Glomerular visceral epithelial cell (primary cell): ENCODE data around the gene NNAT.
"Not testable (repeated sequence)": the region's sequence is repeated elsewhere in the genome, so short reads cannot be mapped to it uniquely, and the experiment has no call there.

ENCODE experiments used
- DNase-seq: peaks from one replicate; pipeline ENCODE4 v3.0.0-alpha.2; 2016; ENCODE audit errors: extremely low spot score

Gene NNAT, protein sequence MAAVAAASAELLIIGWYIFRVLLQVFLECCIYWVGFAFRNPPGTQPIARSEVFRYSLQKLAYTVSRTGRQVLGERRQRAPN

DNA sequence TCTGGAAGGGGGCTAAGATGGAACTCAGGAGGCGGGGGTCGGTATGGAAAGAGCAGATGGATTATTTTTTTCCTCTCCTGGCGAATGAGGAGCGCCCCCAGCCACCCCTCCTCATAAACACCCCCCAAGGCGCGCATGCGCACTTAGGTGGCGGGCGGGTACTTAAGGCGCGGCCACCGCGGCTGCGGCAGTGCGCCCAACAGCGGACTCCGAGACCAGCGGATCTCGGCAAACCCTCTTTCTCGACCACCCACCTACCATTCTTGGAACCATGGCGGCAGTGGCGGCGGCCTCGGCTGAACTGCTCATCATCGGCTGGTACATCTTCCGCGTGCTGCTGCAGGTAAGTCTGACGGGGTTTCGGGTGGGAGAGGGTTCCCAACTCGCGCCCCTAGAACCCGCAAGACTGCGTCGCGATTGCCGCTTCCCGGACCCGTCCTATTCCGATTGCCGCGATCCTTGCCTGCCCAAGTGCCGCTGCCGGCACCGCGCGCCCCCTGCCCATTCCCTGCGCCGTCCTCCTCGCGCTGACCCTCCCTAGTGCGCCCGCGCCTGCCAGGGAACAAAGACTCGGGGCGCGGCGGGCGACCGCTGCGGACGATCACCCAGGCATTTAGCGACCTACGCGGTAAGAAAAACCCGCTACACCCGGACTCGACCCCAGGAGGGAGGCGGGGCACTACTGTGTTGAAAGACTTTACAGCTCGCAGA lies at the start of gene NNAT:
Gene NNAT, plus strand, starts transcription at position 190 of the 711 bp plus-strand sequence. Its CDS starts 82 bp downstream, at position 272.
- DNase-seq = no peak

DNA sequence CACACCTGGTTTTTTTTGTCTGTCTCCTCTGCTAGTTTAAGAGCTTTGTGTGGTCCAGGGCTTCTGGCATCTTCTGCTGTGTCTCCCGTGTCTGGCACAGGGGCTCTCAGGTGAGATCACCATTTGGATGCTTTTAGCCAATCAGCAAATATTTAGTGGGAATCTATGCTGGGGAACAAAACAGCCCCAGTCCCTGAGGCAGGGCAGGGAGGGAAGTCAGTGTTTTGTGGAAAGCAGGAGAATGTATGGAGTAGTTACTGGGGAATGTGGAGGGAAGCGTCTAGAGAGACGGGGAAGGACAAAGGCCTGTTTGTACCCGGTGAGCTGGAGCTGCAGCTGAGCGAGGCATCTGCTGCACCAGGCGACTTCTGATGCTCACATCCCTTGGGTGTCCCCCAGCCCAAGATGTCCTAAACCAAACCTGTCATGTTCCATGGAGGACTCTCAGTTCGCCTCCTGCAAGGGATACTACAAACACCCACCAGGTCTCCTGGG lies 49.3 kb upstream of the NNAT start:
- DNase-seq = no peak

DNA sequence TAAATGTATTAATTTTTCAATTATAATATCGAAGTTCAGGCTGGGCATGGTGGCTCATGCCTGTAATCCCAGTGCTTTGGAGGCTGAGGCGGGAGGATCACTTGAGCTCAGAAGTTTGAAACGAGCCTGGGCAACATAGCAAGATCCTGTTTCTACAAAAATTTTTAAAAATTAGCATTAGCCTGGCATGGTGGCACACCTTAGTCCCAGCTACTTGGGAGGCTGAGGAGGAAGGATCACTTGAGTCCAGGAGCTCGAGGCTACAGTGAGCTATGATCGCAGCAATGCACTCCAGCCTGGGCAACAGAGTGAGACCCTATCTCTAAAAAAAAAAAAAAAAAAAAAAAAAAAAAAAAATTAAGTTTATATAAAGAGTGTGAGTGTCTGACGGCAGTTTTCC lies 48.6 kb upstream of the NNAT start:
- DNase-seq = not testable (repeated sequence)

DNA sequence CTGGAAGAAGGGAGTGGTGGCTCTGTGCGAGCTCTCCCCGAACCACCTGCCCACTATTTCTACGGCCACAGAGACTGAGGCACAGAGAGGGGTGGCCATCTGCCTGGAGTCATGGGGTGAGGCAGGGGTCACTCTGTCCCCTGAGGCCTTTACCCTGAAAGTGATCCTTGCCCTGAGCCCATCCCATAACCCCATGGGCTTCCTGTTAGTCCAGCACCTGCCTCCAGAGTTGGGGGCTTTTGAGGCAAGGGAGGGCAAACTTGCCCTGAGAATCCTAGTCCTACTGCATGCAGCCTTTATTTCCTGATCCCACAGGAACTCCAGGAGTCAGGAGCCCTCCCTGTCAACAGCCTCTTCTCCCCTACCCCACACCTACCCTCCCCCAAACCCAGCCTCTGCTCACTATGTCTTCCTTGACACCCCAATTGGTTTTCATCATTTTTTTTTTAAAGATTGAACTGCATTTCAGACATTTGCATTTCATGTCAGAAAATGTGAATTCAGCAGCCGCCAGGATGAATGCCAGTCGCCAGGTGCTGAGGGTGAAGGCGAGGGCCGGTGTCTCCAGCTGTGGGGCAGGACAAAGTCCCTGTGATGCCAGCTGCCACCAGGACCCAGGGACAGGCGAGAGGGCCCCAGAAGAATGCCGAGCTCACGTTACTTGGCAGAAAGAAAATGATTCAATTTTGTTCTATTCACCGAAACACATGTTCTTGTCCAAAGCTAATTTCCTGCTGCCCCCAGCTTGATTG lies 47.6 kb upstream of the NNAT start:
- no peak for DNase-seq

DNA sequence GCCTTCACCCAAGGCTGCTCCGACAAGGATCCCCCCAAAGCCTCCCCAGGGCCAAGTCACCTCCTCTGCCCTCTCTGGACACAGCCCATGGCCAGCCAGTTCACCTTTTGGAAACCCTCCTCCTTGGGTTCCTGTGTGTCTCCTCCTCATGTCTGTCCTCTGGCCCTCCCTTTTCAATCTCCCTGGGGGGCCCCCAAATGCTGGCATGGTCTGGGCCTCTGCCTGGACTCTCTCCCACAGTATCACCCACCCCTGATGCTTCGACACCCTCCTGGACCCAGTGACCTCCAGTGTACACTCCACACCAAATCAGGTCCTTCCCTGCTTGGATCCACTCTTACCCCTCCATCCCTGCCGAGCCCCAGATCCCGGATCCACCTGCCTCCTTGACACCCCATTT lies 46.7 kb upstream of the NNAT start:
- DNase-seq = no peak

DNA sequence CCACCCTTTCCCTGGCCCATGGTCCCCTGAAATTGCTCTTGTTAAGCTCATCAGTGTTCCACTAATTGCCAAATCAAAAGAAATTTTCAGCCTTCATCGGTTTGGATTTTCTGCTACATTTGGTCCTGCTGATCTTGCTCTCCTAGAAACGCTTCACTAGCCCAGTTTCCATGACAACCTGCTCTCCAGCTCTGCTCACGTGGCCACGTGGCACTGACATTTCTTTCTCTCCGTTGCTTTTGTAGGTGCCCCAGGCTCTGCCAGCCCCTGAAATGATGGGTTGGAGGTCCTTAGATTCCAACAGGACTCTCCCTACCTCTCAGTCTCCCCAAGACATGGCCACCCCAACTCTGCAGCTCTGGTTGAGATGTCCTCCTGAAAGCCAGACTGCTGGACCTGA lies 45.8 kb upstream of the NNAT start:
- no peak for DNase-seq

DNA sequence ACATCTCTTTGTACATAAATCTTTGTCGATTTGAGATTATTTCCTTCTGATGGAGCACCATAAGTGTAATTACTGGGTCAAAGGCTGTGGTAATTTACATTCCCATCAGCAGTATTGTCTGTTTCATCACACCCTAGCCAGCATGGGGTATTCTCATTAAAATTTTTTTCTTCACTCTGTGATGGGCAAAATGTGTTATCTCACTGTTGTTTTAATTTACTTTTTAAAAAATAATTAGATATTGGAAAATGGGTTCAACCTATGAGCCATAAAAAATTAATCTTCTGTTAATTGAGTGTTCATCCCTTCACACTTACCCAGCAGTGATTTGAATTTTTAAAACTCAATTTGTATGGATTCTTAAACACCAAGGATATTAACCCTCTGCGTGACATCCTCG lies 44.0 kb upstream of the NNAT start:
- no peak for DNase-seq

DNA sequence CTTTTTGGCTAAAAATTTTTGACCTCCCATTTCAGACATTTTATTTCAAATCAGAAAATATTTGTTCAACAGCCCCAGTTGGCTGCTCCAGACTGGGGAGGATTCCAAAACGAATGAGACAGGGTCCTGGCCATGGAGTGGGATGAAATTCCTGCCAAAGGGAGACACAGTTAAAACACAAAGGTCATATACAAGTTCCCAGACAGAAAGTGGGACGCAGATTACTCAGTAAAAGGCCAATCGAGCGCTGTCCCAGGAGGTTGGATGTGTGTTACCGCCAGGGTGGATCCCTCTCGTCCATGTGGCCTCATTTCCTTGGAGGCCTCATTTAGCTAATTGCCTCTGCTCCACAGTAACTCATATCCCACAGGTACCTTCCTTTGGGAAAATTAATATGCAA lies 41.8 kb upstream of the NNAT start:
- no peak for DNase-seq

DNA sequence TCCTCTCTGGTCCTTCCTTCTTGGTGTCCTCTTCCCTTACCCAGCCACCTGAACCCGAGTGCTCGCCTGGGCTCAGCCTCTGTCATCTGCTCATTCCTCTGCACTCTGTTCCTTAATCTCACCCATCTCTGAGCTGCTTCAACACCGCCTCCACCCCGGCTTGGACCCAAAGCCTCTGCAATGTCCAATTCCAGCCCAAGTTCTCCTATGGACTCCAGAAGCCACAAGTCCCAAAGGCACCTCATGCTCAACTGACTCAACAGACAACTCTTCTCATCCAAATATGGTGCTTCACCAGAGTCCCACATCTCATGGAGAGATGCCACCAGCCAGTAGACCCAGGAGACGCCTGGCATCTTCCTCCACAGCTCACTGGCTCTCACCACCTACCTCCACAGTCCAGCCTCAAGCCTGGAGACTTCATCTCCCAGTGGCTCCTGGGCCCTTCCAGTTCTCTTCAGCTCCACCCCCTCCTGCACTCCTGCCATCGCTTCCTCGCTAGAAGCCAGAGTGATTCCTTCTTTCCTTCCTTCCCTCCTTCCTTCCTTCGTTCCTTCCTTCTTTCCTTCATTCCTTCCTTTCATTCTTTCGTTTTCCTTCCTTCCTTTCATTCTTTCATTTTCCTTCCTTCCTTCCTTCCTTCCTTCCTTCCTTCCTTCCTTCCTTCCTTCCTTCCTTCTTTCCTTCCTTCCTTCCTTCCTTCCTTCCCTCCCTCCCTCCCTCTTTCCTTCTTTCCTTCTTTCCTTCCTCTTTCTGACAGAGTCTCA lies 40.9 kb upstream of the NNAT start:
- no peak for DNase-seq

DNA sequence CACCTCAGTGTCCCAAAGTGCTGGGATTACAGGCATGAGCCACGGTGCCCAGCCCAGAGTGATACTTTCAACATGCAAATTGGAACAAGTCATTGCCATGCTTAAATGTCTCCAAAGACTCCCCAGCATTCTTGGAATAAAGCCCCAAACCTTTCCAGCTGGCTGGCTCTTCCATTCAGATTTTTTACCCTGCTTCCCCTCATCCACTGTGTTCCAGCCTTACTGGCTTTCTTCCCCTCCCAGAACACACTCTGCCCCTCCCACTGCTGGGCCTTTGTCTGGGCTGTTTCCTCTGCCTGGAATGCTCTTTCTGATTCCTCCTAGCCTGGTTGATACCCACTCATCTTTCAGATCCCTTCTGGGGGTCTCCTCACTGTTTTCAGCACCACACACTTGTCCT lies 40.1 kb upstream of the NNAT start:
- DNase-seq = no peak

DNA sequence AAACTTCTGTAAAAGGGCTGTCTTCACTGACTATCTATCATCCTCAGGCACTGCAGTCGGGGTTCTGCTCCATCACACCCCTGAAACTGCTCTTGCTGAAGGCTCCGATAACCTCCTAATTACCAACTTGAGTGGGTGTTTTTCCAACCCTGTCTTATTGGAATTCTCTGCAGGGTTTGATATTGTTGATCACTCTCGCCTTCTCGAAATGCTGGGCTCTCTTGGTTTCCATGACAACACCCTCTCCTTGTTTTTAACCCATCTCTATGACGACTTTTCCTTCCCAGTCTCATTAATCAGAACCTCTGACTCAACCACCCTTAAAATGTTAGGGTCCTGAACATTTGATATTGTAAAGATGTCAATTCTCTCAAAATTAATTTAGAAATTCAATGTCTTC lies 39.4 kb upstream of the NNAT start:
- DNase-seq = no peak

DNA sequence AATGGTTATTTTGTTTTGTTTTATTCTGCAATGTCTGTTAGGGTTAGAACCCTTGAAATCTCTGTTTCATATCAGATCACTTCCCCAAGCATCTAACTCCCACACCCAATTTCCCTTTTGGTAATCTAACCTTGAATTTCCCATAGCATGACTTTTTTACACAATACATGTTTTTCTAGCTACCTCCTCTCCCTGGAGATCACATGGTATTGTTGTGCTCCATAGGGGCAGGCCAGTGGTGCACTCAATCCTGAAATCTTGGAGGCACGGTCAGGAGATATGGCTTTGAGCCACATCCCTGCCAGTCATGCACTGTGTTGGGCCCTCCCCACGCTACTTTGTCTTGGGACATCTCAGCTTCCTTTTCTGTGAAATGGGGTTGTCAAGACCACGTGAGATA lies 36.7 kb upstream of the NNAT start:
- DNase-seq = no peak

DNA sequence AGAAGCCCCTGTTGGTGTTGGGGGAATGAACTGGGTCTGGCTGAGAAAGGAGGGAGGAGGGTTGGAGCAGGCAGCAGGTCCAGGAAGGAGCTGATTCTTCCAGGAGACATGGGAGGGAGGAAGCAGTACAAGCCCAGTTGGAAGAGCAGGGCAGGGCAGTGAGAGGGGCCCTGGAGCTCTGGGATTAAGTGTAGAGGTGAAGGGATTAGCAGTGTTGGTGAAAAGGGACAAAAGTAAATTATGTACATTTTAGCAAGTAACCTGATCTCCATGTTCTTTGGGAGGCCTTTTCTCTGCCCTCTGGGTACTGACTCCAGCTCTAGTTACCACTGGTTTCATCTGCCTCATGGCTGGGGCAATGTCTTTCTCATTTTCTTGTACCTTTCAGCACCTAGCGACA lies 34.8 kb upstream of the NNAT start:
- DNase-seq = not testable (repeated sequence)

DNA sequence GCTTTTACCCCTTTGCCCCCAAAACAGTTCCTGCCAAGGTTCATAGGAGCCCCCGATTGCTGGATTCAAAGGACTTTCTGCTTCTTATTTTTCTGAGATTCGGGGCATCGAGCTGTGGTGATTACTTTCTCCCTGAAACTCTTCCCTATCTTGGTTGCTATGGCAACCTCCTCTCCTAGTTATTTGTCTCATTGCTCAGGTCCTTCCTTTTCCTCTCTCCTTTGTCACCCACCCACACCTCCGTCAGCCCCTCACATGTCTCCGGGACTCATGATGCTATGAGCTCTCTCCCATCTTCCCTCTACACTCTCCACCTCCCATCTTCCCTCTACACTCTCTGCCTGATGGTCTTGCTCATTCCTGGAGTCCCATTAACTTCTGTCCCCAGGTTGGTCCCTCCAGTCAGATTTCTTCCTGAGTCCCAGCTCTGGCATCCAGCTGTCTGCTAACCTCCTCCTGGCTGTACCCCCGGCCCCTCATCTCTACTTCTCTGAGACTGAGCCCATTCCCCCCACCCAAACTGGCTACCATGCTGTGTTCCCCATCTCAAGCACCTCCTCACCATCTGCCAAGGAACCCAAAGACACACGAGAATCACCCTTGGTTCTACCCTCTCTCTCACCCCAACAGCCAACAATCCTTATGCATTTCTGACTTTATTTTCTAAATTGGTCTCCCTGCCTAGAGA lies 30.2 kb upstream of the NNAT start:
- no peak for DNase-seq

DNA sequence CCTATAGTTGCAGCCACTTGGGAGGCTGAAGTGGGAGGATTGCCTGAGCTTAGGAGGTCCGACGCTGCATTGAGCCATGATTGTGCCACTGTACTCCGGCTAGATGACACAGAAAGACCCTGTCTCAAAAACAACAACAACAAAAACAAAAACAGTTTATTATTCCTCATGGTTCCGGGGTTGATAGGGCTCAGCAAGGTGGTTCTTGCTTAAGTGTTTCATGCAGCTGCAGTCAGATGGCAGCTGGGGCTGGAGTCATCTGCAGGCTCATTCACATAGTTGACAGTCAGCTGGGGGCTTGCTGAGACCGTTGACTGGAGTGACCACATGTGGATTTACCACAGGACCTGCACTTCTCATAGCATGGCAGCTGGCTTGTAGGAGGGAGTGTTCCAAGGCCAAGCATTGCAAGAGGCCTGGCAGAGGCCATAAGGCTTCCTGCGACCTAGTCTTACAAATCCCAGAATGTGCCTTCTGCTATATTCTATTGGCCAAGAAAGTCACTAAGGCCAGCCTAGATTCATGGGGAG lies 28.9 kb upstream of the NNAT start:
- DNase-seq = no peak

DNA sequence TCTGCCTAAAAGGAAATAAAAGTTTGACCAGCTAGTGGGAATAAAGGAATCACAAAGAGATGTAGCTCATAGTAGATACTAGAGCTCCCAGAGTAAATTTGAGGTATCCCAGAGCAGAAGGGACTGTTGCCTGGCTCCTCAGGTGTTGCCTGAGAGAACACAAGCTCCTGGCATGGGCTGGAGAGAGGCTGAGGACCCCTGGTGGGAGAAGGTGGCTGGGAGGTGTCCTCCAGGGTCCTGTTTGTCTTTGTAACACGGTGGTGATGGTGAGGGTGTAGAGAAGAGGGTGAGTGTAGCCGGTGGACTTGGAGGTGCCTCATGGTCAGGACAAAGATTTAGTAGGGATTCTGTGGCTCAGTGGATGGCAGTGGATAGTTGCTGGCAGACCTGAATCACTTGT lies 28.1 kb upstream of the NNAT start:
- DNase-seq = no peak

DNA sequence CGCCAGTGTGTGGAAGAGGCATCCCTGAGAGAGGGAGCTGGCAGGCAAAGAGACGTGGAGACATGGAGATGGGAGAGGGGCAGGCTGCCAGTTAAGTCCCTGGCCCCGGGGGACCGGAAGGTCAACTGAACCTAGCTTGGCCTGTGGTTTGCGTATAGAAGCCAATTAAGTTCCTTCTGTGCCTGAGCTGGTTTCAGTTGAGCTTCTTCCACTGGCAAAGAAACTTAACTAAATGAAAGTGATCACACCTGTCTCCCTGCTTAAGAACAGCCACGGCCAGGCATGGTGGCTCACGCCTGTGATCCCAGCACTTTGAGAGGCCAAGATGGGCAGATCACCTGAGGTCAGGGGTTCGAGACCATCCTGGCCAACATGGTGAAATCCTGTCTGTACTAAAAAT lies 26.7 kb upstream of the NNAT start:
- no peak for DNase-seq

DNA sequence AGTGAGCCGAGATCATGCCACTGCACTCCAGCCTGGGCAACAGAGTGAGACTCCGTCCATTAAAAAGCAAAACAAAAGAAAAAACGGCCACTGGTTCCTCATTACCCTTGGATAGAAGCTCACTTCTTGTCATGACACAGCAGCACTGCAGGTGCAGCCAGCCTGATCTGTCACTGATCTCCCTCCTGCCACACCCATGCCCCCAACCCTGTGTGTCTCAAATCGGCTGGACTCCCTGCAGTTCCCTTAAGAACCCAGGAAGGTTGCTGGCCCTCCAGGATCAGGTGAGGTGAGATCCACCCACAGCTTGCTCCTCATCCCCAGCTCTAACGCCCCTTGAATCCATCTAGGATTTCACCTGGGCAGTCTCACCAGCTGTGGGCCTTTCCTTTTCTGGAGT lies 26.3 kb upstream of the NNAT start:
- DNase-seq = no peak

DNA sequence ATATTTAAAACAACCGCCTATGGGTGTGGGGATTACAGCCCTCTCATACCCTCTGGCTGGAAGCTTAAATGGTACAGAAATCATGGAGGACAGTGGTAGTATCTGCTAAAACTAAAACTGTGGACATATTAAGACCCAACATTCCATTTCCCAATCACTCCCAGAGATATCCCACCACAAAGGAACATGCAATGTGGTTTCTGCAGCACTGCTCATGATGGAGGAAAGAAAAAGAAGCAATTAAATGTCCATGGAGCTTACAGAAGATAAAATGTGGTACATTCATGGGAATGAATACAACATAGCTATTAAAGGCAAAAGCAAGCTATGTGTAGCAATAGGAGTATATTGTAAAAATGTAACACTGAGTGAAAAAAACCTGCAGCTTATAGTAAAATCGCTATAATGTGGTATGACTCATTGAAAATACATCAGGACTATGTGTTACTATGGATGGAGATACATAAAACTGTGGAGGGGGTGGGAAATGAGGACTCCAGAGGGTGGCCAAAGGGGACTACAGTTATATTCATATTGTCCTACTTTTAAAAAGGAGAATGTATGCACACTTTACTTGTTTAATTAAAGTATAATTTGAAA lies 22.9 kb upstream of the NNAT start:
- no peak for DNase-seq

DNA sequence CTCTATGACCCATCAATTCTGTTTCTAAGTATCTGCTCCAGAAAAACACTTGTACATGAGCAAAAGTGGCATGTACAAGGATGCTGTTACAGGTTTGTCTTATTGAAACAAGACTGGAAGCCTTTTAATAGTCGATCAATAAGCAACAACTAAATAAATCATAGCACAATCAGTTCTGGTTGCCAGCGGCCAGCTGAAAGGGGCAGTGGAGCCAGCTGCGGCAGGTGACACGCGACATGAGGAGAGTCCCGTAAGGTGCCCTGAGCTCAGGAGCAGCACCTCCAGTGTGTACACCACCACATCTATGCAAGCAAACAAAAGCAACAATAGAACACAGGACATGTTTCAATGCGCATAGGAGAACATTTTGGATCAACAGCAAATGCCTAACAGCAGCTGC lies 20.7 kb upstream of the NNAT start:
- DNase-seq = no peak

DNA sequence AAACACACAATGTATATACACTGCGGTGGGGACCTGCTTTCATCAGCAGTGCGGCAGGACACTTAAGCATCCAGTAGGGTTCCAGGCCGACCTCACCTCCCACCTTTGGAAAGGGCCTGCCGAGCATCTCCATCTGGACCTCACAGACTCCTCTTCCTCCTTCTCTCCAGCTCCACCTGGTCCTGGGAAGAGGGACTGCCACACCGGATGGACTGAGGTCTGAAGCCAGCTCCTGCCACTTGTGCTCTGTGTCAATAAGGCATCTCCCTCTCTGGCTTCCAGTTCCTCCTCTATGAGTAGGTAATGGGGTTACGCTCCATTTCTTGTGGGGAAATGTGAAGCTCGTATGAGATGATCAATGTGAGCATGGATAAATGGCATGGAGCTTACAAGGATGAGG lies 19.1 kb upstream of the NNAT start:
- no peak for DNase-seq
